Panc1 (cell line): ENCODE measurements around the gene GATA6. TPM values are rescaled to one million over a fixed set of nuclear protein-coding genes. Genes with fewer than 3 reads are reported as not detected.

Source experiments
- ATAC-seq: fragments of 200-7000 bp; cut with Tn5 transposase; 2 replicates; pipeline ENCODE4 v1.9.1; 2020; ENCODE audit warnings: mild to moderate bottlenecking, moderate library complexity
- BruUV-seq: library from RNA; stranded (reverse); fragments of 400-500 nt; replicated peaks from 2 replicates; lab custom pipeline; 2021; lab: Mats Ljungman, UMichigan
- CTCF ChIA-PET: fragments of 300-600 bp; sonication (Branson Sonifier 250); formaldehyde crosslinking; loops from one replicate; lab custom pipeline; 2022; ENCODE audit warnings: antibody characterized with exemption; lab: Charles Lee
- POLR2A ChIA-PET: fragments of 300-600 bp; sonication (Branson Sonifier 250); formaldehyde crosslinking; loops from one replicate; lab custom pipeline; 2022; ENCODE audit warnings: antibody characterized with exemption; lab: Charles Lee
- DNase-seq: peaks from one replicate; pipeline ENCODE4 v3.0.0-alpha.2; 2010; ENCODE audit warnings: low read depth, low spot score
- H3K27ac ChIP-seq: 2 replicates; pipeline ENCODE4 v1.5.1; 2011; ENCODE audit warnings: mild to moderate bottlenecking, low read length, inconsistent platforms
- H3K27me3 ChIP-seq: fragments of 200-500 bp; sonication (Bioruptor generic); 2 replicates; pipeline ENCODE4 v1.6.0; 2014; ENCODE audit warnings: low read length, inconsistent platforms; ENCODE audit not compliant: control insufficient read depth, insufficient read depth
- H3K36me3 ChIP-seq: fragments of 200-500 bp; sonication (Bioruptor generic); 2 replicates; pipeline ENCODE4 v1.5.1; 2014; ENCODE audit warnings: inconsistent platforms, mild to moderate bottlenecking, low read length, moderate library complexity; ENCODE audit not compliant: control insufficient read depth, insufficient read depth
- H3K4me1 ChIP-seq: 2 replicates; pipeline ENCODE4 v1.5.1; 2011; ENCODE audit warnings: inconsistent platforms, mild to moderate bottlenecking, low read length, moderate library complexity; ENCODE audit not compliant: control insufficient read depth, insufficient read depth
- H3K4me3 ChIP-seq, 2 experiments: 2 replicates each; pipeline ENCODE4 v1.5.1; 2011 to 2012; ENCODE audit warnings: low read depth in 2 of 2, low read length in 2 of 2, mild to moderate bottlenecking in 2 of 2, inconsistent platforms in 1 of 2, moderate library complexity in 1 of 2
- H3K9me3 ChIP-seq: fragments of 200-500 bp; sonication (Bioruptor generic); 2 replicates; pipeline ENCODE4 v1.5.1; 2014; ENCODE audit warnings: low read depth, mild to moderate bottlenecking, inconsistent platforms, low read length, moderate library complexity; ENCODE audit not compliant: control insufficient read depth, insufficient read depth
- POLR2AphosphoS5 ChIP-seq: IDR thresholded peaks from 2 replicates; pipeline ENCODE4 v1.6.1; 2012; ENCODE audit warnings: mild to moderate bottlenecking, low read depth, low read length, moderate library complexity
- SIN3A ChIP-seq: IDR thresholded peaks from 2 replicates; pipeline ENCODE4 v1.6.1; 2012; ENCODE audit warnings: low read depth, mild to moderate bottlenecking, low read length, moderate library complexity, borderline replicate concordance; ENCODE audit not compliant: insufficient read depth
- TCF7L2 ChIP-seq: IDR thresholded peaks from 2 replicates; pipeline ENCODE4 v1.6.1; 2011; ENCODE audit warnings: mild to moderate bottlenecking, low read depth, low read length, inconsistent platforms
- in situ Hi-C: cut with HindIII; loops from 2 replicates; pipeline ENCODE4 v1.10.0; 2016; ENCODE audit warnings: low sequenced_read_pairs, low pct_unique_long_range_greater_than_20kb
- intact Hi-C: fragments of 100-400 bp; cut with micrococcal nuclease; formaldehyde crosslinking; loops from one replicate; pipeline ENCODE4 v1.10.0; 2022; ENCODE audit not compliant: unreplicated experiment
- total RNA-seq: library from RNA; stranded (reverse); gene quantifications from one replicate; pipeline ENCODE4 v1.2.1, GENCODE V29; 2021; ENCODE audit not compliant: unreplicated experiment
- TF ChIP-seq, protein P1 (sequence below), 2 experiments: IDR thresholded peaks; 2 replicates each; pipeline ENCODE4 v1.6.1; 2011 to 2012; ENCODE audit warnings: low read depth in 2 of 2, control low read depth in 1 of 2, low read length in 1 of 2, mild to moderate bottlenecking in 1 of 2, moderate library complexity in 1 of 2; ENCODE audit not compliant: insufficient read depth in 1 of 2
- TF ChIP-seq, protein P2 (sequence below): fragments of 450-650 bp; IDR thresholded peaks from 2 replicates; pipeline ENCODE4 v1.5.1; 2017; ENCODE audit warnings: mild to moderate bottlenecking

GATA6 gene
- total RNA-seq, 1 experiment from 2014 or later = 0.51 TPM

DNA sequence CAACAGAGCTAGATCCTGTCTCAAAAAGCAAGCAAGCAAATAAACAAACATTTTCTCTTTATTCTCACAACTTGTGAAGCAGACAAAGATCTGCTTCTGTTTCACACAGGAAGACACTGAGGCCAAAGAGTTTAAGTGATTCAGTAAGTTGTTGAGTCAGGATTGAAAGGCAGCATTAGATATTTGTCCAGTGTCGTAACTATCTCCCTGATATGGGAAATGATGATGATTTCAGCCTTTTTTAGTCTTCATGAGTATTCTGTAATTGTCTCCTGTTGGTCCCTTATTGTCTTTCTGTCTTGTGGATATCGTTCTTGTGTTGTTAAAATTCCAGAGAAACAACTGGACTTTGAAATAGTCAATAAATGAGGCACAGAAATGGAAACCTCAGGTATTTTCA lies 59.6 kb downstream of the GATA6 start:
- no peak overlapping the region for H3K4me3 ChIP-seq
- BruUV-seq = no TSS peak
- DNase-seq (no peak), ATAC-seq (no peak)
- no peak overlapping the region for H3K27ac ChIP-seq
- no peaks in the 10 kb centered on the region for H3K9me3 ChIP-seq
- H3K36me3 ChIP-seq = no peaks in the 10 kb centered on the region; the same call in 1 of the 2 replicates
- H3K4me1 ChIP-seq = no peaks in the 10 kb centered on the region
- in situ Hi-C loops (no loop called here), intact Hi-C loops (no loop called here)
- no peaks in the 10 kb centered on the region for H3K27me3 ChIP-seq
- POLR2A ChIA-PET = no interaction called here
- CTCF ChIA-PET = no interaction called here
- TF ChIP-seq POLR2AphosphoS5 (no peak), SIN3A (no peak), TCF7L2 (no peak)
- TF ChIP-seq, protein P1, sequence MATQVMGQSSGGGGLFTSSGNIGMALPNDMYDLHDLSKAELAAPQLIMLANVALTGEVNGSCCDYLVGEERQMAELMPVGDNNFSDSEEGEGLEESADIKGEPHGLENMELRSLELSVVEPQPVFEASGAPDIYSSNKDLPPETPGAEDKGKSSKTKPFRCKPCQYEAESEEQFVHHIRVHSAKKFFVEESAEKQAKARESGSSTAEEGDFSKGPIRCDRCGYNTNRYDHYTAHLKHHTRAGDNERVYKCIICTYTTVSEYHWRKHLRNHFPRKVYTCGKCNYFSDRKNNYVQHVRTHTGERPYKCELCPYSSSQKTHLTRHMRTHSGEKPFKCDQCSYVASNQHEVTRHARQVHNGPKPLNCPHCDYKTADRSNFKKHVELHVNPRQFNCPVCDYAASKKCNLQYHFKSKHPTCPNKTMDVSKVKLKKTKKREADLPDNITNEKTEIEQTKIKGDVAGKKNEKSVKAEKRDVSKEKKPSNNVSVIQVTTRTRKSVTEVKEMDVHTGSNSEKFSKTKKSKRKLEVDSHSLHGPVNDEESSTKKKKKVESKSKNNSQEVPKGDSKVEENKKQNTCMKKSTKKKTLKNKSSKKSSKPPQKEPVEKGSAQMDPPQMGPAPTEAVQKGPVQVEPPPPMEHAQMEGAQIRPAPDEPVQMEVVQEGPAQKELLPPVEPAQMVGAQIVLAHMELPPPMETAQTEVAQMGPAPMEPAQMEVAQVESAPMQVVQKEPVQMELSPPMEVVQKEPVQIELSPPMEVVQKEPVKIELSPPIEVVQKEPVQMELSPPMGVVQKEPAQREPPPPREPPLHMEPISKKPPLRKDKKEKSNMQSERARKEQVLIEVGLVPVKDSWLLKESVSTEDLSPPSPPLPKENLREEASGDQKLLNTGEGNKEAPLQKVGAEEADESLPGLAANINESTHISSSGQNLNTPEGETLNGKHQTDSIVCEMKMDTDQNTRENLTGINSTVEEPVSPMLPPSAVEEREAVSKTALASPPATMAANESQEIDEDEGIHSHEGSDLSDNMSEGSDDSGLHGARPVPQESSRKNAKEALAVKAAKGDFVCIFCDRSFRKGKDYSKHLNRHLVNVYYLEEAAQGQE (IDR thresholded peaks at IDR 0.05; ENCODE audit: insufficient read depth in 1 of 2, low read depth in 2 of 2, low read length in 1 of 2) = no peak
- TF ChIP-seq, protein P2, sequence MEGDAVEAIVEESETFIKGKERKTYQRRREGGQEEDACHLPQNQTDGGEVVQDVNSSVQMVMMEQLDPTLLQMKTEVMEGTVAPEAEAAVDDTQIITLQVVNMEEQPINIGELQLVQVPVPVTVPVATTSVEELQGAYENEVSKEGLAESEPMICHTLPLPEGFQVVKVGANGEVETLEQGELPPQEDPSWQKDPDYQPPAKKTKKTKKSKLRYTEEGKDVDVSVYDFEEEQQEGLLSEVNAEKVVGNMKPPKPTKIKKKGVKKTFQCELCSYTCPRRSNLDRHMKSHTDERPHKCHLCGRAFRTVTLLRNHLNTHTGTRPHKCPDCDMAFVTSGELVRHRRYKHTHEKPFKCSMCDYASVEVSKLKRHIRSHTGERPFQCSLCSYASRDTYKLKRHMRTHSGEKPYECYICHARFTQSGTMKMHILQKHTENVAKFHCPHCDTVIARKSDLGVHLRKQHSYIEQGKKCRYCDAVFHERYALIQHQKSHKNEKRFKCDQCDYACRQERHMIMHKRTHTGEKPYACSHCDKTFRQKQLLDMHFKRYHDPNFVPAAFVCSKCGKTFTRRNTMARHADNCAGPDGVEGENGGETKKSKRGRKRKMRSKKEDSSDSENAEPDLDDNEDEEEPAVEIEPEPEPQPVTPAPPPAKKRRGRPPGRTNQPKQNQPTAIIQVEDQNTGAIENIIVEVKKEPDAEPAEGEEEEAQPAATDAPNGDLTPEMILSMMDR = no peak

DNA sequence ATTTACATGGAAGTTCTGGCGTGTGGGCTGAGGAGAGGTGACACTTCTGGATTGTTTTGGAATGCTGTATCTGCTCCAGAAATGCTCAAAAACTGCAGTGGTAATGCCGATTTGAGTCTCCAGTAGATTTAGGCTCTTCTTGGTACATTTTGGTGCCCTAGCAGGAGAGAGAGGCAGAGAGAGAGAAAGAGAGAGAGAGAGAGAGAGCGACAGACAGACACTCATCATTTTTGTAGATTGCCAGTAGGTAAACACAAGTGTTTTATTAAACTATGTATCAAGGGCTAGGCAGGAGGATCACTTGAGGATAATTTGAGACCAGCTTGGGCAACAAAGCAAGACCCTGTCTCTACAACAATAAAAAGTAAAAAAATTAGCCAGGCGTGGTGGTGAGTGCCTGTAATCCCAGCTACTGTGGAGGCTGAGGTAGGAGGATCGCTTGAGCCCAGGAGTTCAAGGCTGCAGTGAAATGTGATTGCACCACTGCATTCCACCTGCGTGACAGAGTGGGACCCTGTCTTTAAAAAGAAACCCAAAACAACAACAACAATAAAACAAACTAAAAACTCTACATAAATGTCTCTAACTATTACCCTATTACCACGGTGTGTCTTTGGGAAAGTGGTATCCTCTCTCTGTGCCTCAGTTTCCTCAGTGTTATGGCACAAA lies 60.2 kb downstream of the GATA6 start:
- in situ Hi-C loops (no loop called here), intact Hi-C loops (no loop called here)
- CTCF ChIA-PET = no interaction called here
- Histone ChIP-seq H3K4me1 (no peaks in the 10 kb centered on the region), H3K9me3 (no peaks in the 10 kb centered on the region), H3K36me3 (no peaks in the 10 kb centered on the region; the same call in 1 of the 2 replicates), H3K27me3 (no peaks in the 10 kb centered on the region), H3K4me3 (no peak overlapping the region), H3K27ac (no peak overlapping the region)
- DNase-seq = no peak
- POLR2A ChIA-PET = no interaction called here
- no peak for ATAC-seq
- TF ChIP-seq SIN3A = no peak
- TF ChIP-seq POLR2AphosphoS5 = no peak
- TF ChIP-seq, protein P1 (IDR thresholded peaks at IDR 0.05; ENCODE audit: insufficient read depth in 1 of 2, low read depth in 2 of 2, low read length in 1 of 2) = no peak
- no TSS peak for BruUV-seq
